ENCODE measurements around the gene VDAC2.
"Not testable (repeated sequence)": the region's sequence is repeated elsewhere in the genome, so short reads cannot be mapped to it uniquely, and the experiment has no call there.

VDAC2 gene

GRCh38 chr10:75212343-75212742, 1.7 kb downstream of the VDAC2 start:
- Histone ChIP-seq H3K9me3 (ENCODE audit: control insufficient read depth, low read depth, low read length) (no peaks in the 10 kb centered on the region), H3K27ac (ENCODE audit: low read length) (no peak overlapping the region), H3K4me3 (ENCODE audit: low read length) (peak overlapping the region; percentile 81), H3K36me3 (ENCODE audit: control insufficient read depth, low read depth, low read length) (peaks cover 53% of the 10 kb centered on the region), H3K9ac (ENCODE audit: low read length) (peak overlapping the region; percentile 90), H3K4me1 (ENCODE audit: control insufficient read depth, low read depth, low read length) (peaks cover 6% of the 10 kb centered on the region), H3K27me3 (ENCODE audit: control insufficient read depth, insufficient read depth, low read length) (no peaks in the 10 kb centered on the region)

- Histone ChIP-seq H3K4me1 (ENCODE audit: control insufficient read depth, low read depth, low read length) (peaks cover 30% of the 10 kb centered on the region), H3K27me3 (ENCODE audit: control insufficient read depth, insufficient read depth, low read length) (no peaks in the 10 kb centered on the region), H3K36me3 (ENCODE audit: control insufficient read depth, low read depth, low read length) (peaks cover 95% of the 10 kb centered on the region), H3K4me3 (ENCODE audit: low read length) (no peak overlapping the region), H3K9ac (ENCODE audit: low read length) (no peak overlapping the region), H3K27ac (ENCODE audit: low read length) (no peak overlapping the region), H3K9me3 (ENCODE audit: control insufficient read depth, low read depth, low read length) (no peaks in the 10 kb centered on the region)
Measured at GRCh38 chr10:75220274-75220673, 9.7 kb downstream of the VDAC2 start.

- H3K9ac ChIP-seq (ENCODE audit: low read length); H3K9me3 ChIP-seq (ENCODE audit: control insufficient read depth, low read depth, low read length); H3K27ac ChIP-seq (ENCODE audit: low read length); H3K27me3 ChIP-seq (ENCODE audit: control insufficient read depth, insufficient read depth, low read length); H3K4me3 ChIP-seq (ENCODE audit: low read length): not testable (repeated sequence)
- Histone ChIP-seq H3K36me3 (ENCODE audit: control insufficient read depth, low read depth, low read length) (peaks cover 92% of the 10 kb centered on the region), H3K4me1 (ENCODE audit: control insufficient read depth, low read depth, low read length) (peaks cover 42% of the 10 kb centered on the region)
Measured at GRCh38 chr10:75221492-75221891, 10.9 kb downstream of the VDAC2 start.

GRCh38 chr10:75223507-75223906, 12.9 kb downstream of the VDAC2 start:
- H3K36me3 ChIP-seq (ENCODE audit: control insufficient read depth, low read depth, low read length), result peaks cover 82% of the 10 kb centered on the region
- peak overlapping the region; percentile 82 for H3K27ac ChIP-seq (ENCODE audit: low read length)
- H3K27me3 ChIP-seq (ENCODE audit: control insufficient read depth, insufficient read depth, low read length), result no peaks in the 10 kb centered on the region
- peaks cover 50% of the 10 kb centered on the region for H3K4me1 ChIP-seq (ENCODE audit: control insufficient read depth, low read depth, low read length)
- peak overlapping the region; percentile 32 for H3K9ac ChIP-seq (ENCODE audit: low read length)
- H3K4me3 ChIP-seq (ENCODE audit: low read length), result peak overlapping the region; percentile 54
- no peaks in the 10 kb centered on the region for H3K9me3 ChIP-seq (ENCODE audit: control insufficient read depth, low read depth, low read length)

GRCh38 chr10:75226095-75226494, 15.5 kb downstream of the VDAC2 start:
- peak overlapping the region; percentile 12 for H3K27ac ChIP-seq (ENCODE audit: low read length)
- peaks cover 50% of the 10 kb centered on the region for H3K4me1 ChIP-seq (ENCODE audit: control insufficient read depth, low read depth, low read length)
- H3K9me3 ChIP-seq (ENCODE audit: control insufficient read depth, low read depth, low read length), result no peaks in the 10 kb centered on the region
- no peak overlapping the region for H3K9ac ChIP-seq (ENCODE audit: low read length)
- peaks cover 83% of the 10 kb centered on the region for H3K36me3 ChIP-seq (ENCODE audit: control insufficient read depth, low read depth, low read length)
- no peak overlapping the region for H3K4me3 ChIP-seq (ENCODE audit: low read length)
- no peaks in the 10 kb centered on the region for H3K27me3 ChIP-seq (ENCODE audit: control insufficient read depth, insufficient read depth, low read length)

- peaks cover 83% of the 10 kb centered on the region for H3K36me3 ChIP-seq (ENCODE audit: control insufficient read depth, low read depth, low read length)
- peak overlapping the region; percentile 43 for H3K9ac ChIP-seq (ENCODE audit: low read length)
- H3K9me3 ChIP-seq (ENCODE audit: control insufficient read depth, low read depth, low read length), result no peaks in the 10 kb centered on the region
- peaks cover 50% of the 10 kb centered on the region for H3K4me1 ChIP-seq (ENCODE audit: control insufficient read depth, low read depth, low read length)
- no peak overlapping the region for H3K4me3 ChIP-seq (ENCODE audit: low read length)
- H3K27me3 ChIP-seq (ENCODE audit: control insufficient read depth, insufficient read depth, low read length), result no peaks in the 10 kb centered on the region
- peak overlapping the region; percentile 43 for H3K27ac ChIP-seq (ENCODE audit: low read length)
Measured at GRCh38 chr10:75226656-75227055, 16.1 kb downstream of the VDAC2 start.

- Histone ChIP-seq H3K4me3 (ENCODE audit: low read length) (no peak overlapping the region), H3K36me3 (ENCODE audit: control insufficient read depth, low read depth, low read length) (peaks cover 76% of the 10 kb centered on the region), H3K9ac (ENCODE audit: low read length) (no peak overlapping the region), H3K27me3 (ENCODE audit: control insufficient read depth, insufficient read depth, low read length) (no peaks in the 10 kb centered on the region), H3K9me3 (ENCODE audit: control insufficient read depth, low read depth, low read length) (no peaks in the 10 kb centered on the region), H3K4me1 (ENCODE audit: control insufficient read depth, low read depth, low read length) (peaks cover 40% of the 10 kb centered on the region), H3K27ac (ENCODE audit: low read length) (no peak overlapping the region)
Measured at GRCh38 chr10:75228278-75228677, 17.7 kb downstream of the VDAC2 start.

GRCh38 chr10:75228834-75229233, 18.2 kb downstream of the VDAC2 start:
- Histone ChIP-seq H3K4me1 (ENCODE audit: control insufficient read depth, low read depth, low read length) (peaks cover 40% of the 10 kb centered on the region), H3K36me3 (ENCODE audit: control insufficient read depth, low read depth, low read length) (peaks cover 71% of the 10 kb centered on the region), H3K27me3 (ENCODE audit: control insufficient read depth, insufficient read depth, low read length) (no peaks in the 10 kb centered on the region), H3K4me3 (ENCODE audit: low read length) (no peak overlapping the region), H3K9ac (ENCODE audit: low read length) (no peak overlapping the region), H3K27ac (ENCODE audit: low read length) (no peak overlapping the region), H3K9me3 (ENCODE audit: control insufficient read depth, low read depth, low read length) (no peaks in the 10 kb centered on the region)

GRCh38 chr10:75229971-75230370, 19.4 kb downstream of the VDAC2 start:
- H3K4me1 ChIP-seq (ENCODE audit: control insufficient read depth, low read depth, low read length), result peaks cover 29% of the 10 kb centered on the region
- H3K27ac ChIP-seq (ENCODE audit: low read length), result no peak overlapping the region
- no peaks in the 10 kb centered on the region for H3K9me3 ChIP-seq (ENCODE audit: control insufficient read depth, low read depth, low read length)
- H3K27me3 ChIP-seq (ENCODE audit: control insufficient read depth, insufficient read depth, low read length), result no peaks in the 10 kb centered on the region
- no peak overlapping the region for H3K9ac ChIP-seq (ENCODE audit: low read length)
- H3K36me3 ChIP-seq (ENCODE audit: control insufficient read depth, low read depth, low read length), result peaks cover 59% of the 10 kb centered on the region
- H3K4me3 ChIP-seq (ENCODE audit: low read length), result no peak overlapping the region

GRCh38 chr10:75230600-75231038, 20.0 kb downstream of the VDAC2 start:
- Histone ChIP-seq H3K9ac (ENCODE audit: low read length) (no peak overlapping the region), H3K9me3 (ENCODE audit: control insufficient read depth, low read depth, low read length) (no peaks in the 10 kb centered on the region), H3K27me3 (ENCODE audit: control insufficient read depth, insufficient read depth, low read length) (no peaks in the 10 kb centered on the region), H3K4me1 (ENCODE audit: control insufficient read depth, low read depth, low read length) (peaks cover 22% of the 10 kb centered on the region), H3K27ac (ENCODE audit: low read length) (no peak overlapping the region), H3K36me3 (ENCODE audit: control insufficient read depth, low read depth, low read length) (peaks cover 53% of the 10 kb centered on the region), H3K4me3 (ENCODE audit: low read length) (no peak overlapping the region)

GRCh38 chr10:75231672-75232581, 21.3 kb downstream of the VDAC2 start:
- Histone ChIP-seq H3K9me3 (ENCODE audit: control insufficient read depth, low read depth, low read length) (no peaks in the 10 kb centered on the region), H3K4me3 (ENCODE audit: low read length) (no peak overlapping the region), H3K9ac (ENCODE audit: low read length) (no peak overlapping the region), H3K4me1 (ENCODE audit: control insufficient read depth, low read depth, low read length) (peaks cover 9% of the 10 kb centered on the region), H3K27me3 (ENCODE audit: control insufficient read depth, insufficient read depth, low read length) (no peaks in the 10 kb centered on the region), H3K27ac (ENCODE audit: low read length) (no peak overlapping the region), H3K36me3 (ENCODE audit: control insufficient read depth, low read depth, low read length) (peaks cover 42% of the 10 kb centered on the region)
